ENCODE measurements around the gene NMT2.

NMT2 gene

DNA sequence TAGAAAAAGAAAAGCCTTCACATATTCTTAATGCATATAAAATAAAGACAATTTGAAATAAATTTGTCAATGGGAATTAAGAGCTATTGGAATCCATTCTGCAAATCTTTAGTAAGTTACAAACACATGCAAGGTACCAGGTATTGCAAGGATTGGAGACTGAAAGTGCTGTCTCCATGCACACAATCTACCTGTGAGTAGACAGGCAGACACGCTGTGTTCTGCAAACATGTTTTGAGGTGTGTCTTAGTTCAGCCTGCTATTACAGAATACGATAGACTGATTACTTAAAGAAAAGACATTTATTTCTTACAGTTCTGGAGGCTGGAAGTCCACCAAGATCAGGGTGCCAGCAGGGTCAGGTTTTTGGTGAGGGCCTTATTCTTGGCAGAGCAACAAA, 10.0 kb downstream of the NMT2 start:
- no peaks in the 10 kb centered on the region for H3K36me3 ChIP-seq
- intact Hi-C loops (cut with DNase I; ENCODE audit: low total_unique reads): no loop called here
- H3K4me3 ChIP-seq: no peak overlapping the region
- DNase-seq: no peak
- H3K9me3 ChIP-seq: no peaks in the 10 kb centered on the region
- TF ChIP-seq, protein P1, sequence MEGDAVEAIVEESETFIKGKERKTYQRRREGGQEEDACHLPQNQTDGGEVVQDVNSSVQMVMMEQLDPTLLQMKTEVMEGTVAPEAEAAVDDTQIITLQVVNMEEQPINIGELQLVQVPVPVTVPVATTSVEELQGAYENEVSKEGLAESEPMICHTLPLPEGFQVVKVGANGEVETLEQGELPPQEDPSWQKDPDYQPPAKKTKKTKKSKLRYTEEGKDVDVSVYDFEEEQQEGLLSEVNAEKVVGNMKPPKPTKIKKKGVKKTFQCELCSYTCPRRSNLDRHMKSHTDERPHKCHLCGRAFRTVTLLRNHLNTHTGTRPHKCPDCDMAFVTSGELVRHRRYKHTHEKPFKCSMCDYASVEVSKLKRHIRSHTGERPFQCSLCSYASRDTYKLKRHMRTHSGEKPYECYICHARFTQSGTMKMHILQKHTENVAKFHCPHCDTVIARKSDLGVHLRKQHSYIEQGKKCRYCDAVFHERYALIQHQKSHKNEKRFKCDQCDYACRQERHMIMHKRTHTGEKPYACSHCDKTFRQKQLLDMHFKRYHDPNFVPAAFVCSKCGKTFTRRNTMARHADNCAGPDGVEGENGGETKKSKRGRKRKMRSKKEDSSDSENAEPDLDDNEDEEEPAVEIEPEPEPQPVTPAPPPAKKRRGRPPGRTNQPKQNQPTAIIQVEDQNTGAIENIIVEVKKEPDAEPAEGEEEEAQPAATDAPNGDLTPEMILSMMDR (IDR thresholded peaks at IDR 0.05): no peak
- no peaks in the 10 kb centered on the region for H3K27me3 ChIP-seq
- no peak overlapping the region for H3K27ac ChIP-seq
- H3K4me1 ChIP-seq: peaks cover 0 to 5% (median 0%) of the 10 kb centered on the region in 4 donors

DNA sequence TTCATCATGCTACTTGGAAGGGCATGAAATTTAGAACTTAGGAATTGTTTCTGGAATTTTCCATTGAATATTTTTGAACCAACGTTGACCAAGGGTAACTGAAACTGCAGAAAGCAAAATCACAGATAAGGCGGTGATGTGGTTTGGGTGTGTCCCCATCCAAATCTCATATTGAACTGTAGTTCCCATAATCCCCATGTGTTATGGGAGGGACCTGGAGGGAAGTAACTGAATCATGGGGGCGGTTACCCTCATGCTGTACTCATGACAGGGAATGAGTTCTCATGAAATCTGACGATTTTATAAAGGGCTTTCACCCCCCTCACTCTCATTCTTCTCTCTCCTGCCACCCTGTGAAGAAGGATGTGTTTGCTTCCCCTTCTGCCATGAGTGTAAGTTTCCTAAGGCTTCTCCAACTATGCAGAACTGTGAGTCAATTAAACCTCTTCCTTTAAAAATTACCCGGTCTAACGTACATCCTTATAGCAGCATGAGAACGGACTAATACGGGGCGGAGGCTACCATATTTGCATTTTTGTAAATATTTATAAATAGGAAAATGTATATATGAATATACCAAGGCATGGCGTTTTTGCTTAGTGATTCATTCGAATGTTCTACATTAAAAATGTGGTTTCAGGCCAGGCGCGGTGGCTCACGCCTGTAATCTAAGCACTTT, 12.4 kb downstream of the NMT2 start:
- Histone ChIP-seq H3K27me3 (no peaks in the 10 kb centered on the region), H3K36me3 (no peaks in the 10 kb centered on the region)
- intact Hi-C loops (cut with DNase I; ENCODE audit: low total_unique reads): no loop called here

DNA sequence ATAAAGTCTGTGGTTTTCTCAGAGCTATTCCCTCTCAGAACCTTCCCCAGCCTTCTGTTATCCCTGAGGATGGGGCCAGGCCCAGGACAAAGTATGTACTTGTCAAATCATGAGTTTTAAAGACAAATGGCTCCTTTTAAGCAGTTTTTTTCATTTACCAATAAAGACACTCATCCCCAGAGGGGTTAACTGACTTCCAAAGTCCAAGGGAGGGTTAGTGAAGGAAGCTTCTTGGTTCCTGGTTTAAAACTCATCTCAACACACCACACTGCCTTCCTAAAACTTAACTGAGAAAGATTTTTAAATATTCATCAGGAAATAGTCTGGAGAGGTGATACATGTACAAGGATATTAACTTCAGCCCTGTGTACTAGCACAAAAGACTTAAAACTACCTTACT, 15.9 kb downstream of the NMT2 start:
- intact Hi-C loops (cut with DNase I; ENCODE audit: low total_unique reads): no loop called here
- no peaks in the 10 kb centered on the region for H3K9me3 ChIP-seq
- no peak overlapping the region for H3K4me3 ChIP-seq
- no peaks in the 10 kb centered on the region for H3K36me3 ChIP-seq
- TF ChIP-seq, protein P1 (IDR thresholded peaks at IDR 0.05): no peak
- H3K4me1 ChIP-seq: peaks cover 0 to 5% (median 0%) of the 10 kb centered on the region in 4 donors
- no peak overlapping the region for H3K27ac ChIP-seq
- H3K27me3 ChIP-seq: no peaks in the 10 kb centered on the region
- no peak for DNase-seq

More for the DNA sequence above, 12.4 kb downstream of the NMT2 start:
- Histone ChIP-seq H3K4me3 (no peak overlapping the region), H3K9me3 (no peaks in the 10 kb centered on the region), H3K27ac (no peak overlapping the region), H3K4me1 (peaks cover 0 to 5% (median 0%) of the 10 kb centered on the region in 4 donors)
- TF ChIP-seq, protein P1 (IDR thresholded peaks at IDR 0.05): no peak
- DNase-seq: no peak

DNA sequence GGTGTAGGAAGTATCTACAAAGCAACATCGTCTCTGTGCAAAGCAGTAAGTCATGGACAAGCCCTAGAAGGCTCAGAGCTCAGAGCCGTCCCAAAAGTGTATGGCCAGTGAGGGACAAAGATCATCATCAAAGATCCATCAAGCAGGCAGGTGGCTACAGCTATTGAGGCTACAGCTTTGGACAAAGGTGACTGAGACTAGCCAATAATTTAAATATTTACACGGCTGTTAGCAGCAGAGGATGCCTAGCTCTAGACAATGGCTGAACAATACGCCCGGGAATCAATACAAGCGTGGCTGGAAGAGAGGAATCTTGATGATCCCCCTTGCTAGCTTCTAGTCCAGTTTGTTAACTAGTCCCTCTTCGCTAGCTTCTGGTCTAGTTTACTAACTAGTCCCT, 17.9 kb downstream of the NMT2 start:
- no peak for DNase-seq
- Histone ChIP-seq H3K4me1 (no peaks in the 10 kb centered on the region), H3K27me3 (no peaks in the 10 kb centered on the region), H3K36me3 (no peaks in the 10 kb centered on the region), H3K4me3 (no peak overlapping the region), H3K9me3 (no peaks in the 10 kb centered on the region), H3K27ac (no peak overlapping the region)
- intact Hi-C loops (cut with DNase I; ENCODE audit: low total_unique reads): no loop called here
- TF ChIP-seq, protein P1 (IDR thresholded peaks at IDR 0.05): no peak

DNA sequence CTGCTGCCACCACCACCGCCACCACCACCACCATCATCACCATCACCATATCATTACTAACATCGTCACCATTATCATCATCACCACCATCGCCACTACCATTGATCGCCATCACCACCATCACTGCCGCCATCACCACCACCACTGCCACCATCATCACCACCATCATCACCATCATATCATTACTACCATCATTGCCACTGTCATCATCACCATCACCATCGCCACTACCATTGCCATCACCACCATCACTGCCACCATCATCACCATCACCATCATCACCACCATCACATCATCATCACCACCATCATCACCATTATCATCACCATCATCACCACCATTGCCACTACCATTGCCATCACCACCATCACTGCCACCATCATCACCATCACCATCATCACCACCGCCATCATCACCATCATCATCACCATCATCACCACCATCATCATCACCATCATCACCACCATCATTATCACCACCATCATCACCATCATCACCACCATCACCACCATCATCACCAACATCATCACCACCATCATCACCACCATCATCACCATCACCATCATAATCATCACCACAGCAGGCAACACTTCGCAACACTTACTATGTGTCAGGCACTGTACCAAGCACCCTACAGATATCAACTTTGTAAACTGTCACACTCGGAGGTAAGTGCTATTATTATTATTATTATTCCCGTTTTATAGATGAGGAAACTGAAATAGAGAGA, 19.3 kb downstream of the NMT2 start:
- Histone ChIP-seq H3K9me3 (no peaks in the 10 kb centered on the region), H3K27me3 (no peaks in the 10 kb centered on the region), H3K4me1 (no peaks in the 10 kb centered on the region), H3K4me3 (no peak overlapping the region), H3K27ac (no peak overlapping the region), H3K36me3 (no peaks in the 10 kb centered on the region)
- TF ChIP-seq, protein P1 (IDR thresholded peaks at IDR 0.05): no peak
- DNase-seq: no peak
- intact Hi-C loops (cut with DNase I; ENCODE audit: low total_unique reads): no loop called here
